ENCODE results near the gene ZRSR2. TPM values are rescaled to one million over a fixed set of nuclear protein-coding genes. Genes with fewer than 3 reads are reported as not detected.
A peak's percentile ranks its signal among the peaks of the same experiment; 100 is the strongest.

ZRSR2 gene
- total RNA-seq, 1 experiment from 2014 or later, result 4.2 TPM

- no peak for DNase-seq (ENCODE audit: low read depth)
These were observed 58.3 kb downstream of the ZRSR2 start for GRCh38 chrX:15848576-15848975.

- DNase-seq (ENCODE audit: low read depth), result no peak
These were observed 59.3 kb downstream of the ZRSR2 start for GRCh38 chrX:15849555-15849954.

- DNase-seq (ENCODE audit: low read depth), result peak; percentile 46
These were observed 63.3 kb downstream of the ZRSR2 start for GRCh38 chrX:15853586-15854079.

GRCh38 chrX:15854080-15854655 is 63.9 kb downstream of the ZRSR2 start:
- DNase-seq (ENCODE audit: low read depth), result peak; percentile 61

DNA sequence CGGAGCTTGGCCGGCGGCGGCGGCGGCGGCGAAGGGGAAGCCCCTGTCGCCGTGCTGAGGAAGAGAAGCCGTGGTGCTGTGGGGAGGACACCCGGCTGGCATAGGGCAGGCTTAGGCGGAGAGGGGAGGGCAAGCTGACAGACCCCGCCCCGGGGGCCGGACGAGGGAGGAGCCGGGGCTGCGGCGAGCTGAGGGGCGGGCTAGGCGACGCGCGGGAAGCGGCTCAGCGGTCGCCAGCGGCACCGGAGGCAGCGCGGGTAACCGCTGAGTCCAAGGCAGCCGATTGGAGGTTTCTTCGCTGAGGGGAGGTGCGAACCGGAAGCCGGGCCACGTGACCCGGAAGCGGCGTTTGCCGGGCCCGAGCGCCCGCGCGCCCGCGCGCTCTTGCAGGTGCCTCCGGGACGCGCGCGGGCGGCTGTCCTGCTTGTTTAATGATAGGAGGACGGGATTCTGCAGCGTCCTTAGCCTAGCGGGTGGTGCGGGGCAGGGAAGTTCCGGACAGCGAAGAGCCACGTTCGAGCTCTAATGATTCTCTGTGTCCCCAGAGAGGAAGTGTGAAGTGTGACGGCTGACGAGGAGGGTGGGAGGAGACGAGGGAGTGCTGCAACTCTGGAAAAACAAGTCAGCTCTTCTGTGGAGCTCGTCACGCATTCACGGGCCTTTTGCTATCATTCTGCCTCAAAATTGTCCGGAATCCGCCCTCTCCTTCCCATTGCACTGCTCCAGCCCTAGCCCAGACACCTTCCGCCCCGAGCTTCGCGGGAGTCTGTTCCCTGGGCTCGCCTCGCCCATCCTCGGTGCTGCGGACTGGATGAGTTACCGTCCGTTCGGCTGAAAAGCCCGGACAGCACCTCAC is 64.7 kb downstream of the ZRSR2 start, which contains the start of gene AP1S2:
Gene AP1S2, minus strand, starts transcription at position 102 of the 856 bp plus-strand sequence. CDS start 2,289 bp downstream, outside the sequence.
- DNase-seq (ENCODE audit: low read depth), result peak; percentile 92

DNA sequence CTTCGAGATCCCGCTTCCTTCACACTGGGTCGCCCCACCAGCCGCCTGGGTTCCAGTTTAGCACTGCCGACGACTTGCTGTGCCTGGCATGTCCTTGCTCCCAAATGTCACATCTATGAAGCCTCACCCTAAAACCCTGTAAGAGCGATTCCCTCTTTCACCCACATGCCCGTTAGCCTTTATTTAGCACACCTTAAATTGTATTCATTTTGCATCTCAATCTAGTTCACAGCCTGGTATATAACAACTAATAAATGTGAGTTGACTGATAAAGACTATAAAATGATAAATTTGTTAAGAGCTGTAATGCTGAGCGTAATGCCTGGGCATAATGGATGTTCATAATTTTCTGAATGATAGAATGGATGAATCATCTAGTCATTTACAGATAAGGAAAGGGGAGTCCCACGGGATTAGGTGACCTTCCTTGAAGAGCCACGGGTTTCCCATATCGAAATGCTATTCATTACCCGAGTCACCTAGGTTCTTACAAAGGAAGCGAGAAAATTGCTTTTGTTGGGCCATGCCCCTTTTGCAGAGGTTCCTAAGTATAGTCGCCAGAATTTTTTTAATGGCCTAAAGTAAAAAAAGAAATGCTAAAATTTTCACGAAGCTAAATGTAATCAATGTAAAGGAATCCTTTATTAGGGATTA is 65.4 kb downstream of the ZRSR2 start:
- DNase-seq (ENCODE audit: low read depth), result no peak

GRCh38 chrX:15856222-15856587 is 65.9 kb downstream of the ZRSR2 start:
- DNase-seq (ENCODE audit: low read depth), result no peak

GRCh38 chrX:15856636-15857035 is 66.4 kb downstream of the ZRSR2 start:
- DNase-seq (ENCODE audit: low read depth), result no peak

DNA sequence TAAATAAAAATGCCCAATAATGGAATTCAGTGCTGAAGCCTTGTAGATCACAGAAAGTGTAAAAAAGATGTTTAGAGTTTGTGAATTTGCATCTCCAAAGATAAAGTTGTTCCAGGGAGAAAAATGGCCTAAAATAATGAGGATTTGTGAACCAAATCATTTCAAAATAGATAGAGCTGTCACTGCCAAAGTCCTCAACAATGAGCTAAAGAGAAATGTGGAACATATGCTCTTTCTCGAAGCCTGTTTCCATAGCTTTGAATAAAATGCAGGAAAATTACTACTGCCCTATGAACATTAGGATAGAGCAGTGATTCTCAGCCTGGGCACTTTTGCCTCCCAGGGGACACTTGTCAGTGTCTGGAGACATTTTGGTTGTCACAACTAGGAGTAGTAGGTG is 67.8 kb downstream of the ZRSR2 start:
- no peak for DNase-seq (ENCODE audit: low read depth)

GRCh38 chrX:15860921-15861320 is 70.6 kb downstream of the ZRSR2 start:
- DNase-seq (ENCODE audit: low read depth), result no peak

GRCh38 chrX:15864023-15864422 is 73.7 kb downstream of the ZRSR2 start:
- DNase-seq (ENCODE audit: low read depth), result no peak

DNA sequence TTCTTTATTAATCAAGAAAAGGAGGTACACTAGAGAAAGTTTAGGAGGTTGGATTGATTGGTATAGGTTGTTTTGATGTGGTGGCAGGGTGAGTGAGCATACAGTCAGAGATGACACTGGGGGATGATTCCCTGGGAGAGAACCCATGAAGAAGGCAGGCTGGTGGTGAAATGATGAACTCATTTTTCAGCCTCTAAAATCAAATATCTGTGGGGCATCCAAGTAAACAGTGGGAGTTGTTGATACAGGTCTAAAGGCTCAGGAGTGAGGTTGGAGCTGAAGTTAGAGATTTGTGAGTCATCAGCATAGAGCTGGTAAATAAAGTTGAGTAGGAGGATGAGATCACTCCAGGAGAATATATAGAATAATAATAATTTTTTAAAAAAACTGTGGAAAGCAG is 74.3 kb downstream of the ZRSR2 start:
- peak; percentile 49 for DNase-seq (ENCODE audit: low read depth)

DNA sequence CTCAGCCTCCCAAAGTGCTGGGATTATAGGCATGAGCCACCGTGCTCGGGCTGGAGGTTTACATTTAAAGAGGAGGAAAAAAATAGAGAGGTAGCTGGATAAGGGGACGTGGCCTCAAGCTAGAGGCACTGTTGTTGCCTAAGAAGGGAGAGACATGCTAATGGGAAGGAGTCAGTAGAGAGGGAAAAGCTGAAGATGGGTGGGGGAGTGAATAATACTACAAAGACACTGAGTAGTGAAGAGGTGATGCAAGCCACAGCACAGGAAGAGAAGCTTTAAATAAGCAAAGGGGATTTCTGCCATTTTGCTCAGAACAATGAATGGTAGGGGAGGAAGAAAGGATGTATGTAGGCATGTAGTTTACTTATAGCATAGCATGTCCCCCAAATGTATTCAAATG is 75.9 kb downstream of the ZRSR2 start:
- DNase-seq (ENCODE audit: low read depth), result no peak

- no peak for DNase-seq (ENCODE audit: low read depth)
These were observed 79.4 kb downstream of the ZRSR2 start for GRCh38 chrX:15869695-15870094.

DNA sequence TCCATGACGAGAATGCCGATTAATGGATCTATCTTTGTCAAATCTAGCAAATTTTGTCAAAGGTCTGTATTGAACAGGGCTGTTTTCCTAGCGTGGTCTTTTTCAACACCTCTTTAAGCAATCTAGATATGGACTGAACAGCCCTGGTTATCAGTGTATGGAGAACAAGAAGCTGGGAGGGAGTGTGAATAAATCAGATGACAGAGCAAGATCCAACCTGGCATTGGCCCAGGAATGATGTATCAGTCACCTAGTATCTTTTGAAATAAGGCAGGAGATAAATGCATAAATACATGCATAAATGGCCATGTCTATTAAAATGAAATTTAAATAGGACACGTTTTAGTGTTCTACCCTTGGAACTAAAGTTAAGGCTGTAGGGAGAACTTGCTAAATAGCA is 80.0 kb downstream of the ZRSR2 start:
- DNase-seq (ENCODE audit: low read depth), result no peak

Other genes starting within 250 kb of the ZRSR2 start
- 1.4 and 6.6 TPM in 2 replicates for gene ACE2, start 189.5 kb upstream of the ZRSR2 start, total RNA-seq (2014; rRNA removed; shearing (Covaris generic))
- gene CLTRN, start 125.7 kb upstream of the ZRSR2 start, total RNA-seq (2014; rRNA removed; shearing (Covaris generic)), result 2.8 and 4.4 TPM in 2 replicates
- 5.2 and 6.8 TPM in 2 replicates for gene CA5B, start 52.2 kb upstream of the ZRSR2 start, total RNA-seq (2014; rRNA removed; shearing (Covaris generic))
- gene AP1S2, start 64.3 kb downstream of the ZRSR2 start, total RNA-seq (2014; rRNA removed; shearing (Covaris generic)), result 95.9 and 112 TPM in 2 replicates